GM23248 (cell line): ENCODE data around the gene ATP2C1. TPM values are rescaled to one million over a fixed set of nuclear protein-coding genes. Genes with fewer than 3 reads are reported as not detected.

ENCODE experiments used
- DNase-seq: peaks from one replicate; pipeline ENCODE4 v3.0.0-alpha.2; 2015
- H2AFZ ChIP-seq: fragments of 200-600 bp; sonication (generic); 2 replicates; pipeline ENCODE4 v1.6.1; 2016; ENCODE audit warnings: antibody characterized with exemption
- H3F3A ChIP-seq: fragments of 200-600 bp; sonication (generic); 2 replicates; pipeline ENCODE4 v1.6.1; 2016; ENCODE audit warnings: mild to moderate bottlenecking, antibody characterized with exemption, mixed run types; ENCODE audit not compliant: insufficient read depth
- H3K27ac ChIP-seq: fragments of 200-600 bp; sonication (generic); 2 replicates; pipeline ENCODE4 v1.5.1; 2016; ENCODE audit warnings: mild to moderate bottlenecking
- H3K27me3 ChIP-seq: fragments of 200-600 bp; sonication (generic); replicated peaks from 2 replicates; pipeline ENCODE4 v1.6.1; 2016; ENCODE audit warnings: mild to moderate bottlenecking; ENCODE audit not compliant: insufficient read depth
- H3K36me3 ChIP-seq: fragments of 200-600 bp; sonication (generic); 2 replicates; pipeline ENCODE4 v1.6.1; 2016; ENCODE audit warnings: low read depth, mild to moderate bottlenecking
- H3K4me1 ChIP-seq: fragments of 200-600 bp; sonication (generic); 2 replicates; pipeline ENCODE4 v1.6.1; 2016; ENCODE audit warnings: mild to moderate bottlenecking; ENCODE audit not compliant: insufficient read depth
- H3K4me2 ChIP-seq: fragments of 200-600 bp; sonication (generic); one replicate; pipeline ENCODE4 v1.6.1; 2016; ENCODE audit warnings: mild to moderate bottlenecking; ENCODE audit not compliant: unreplicated experiment
- H3K4me3 ChIP-seq: fragments of 200-600 bp; sonication (generic); 2 replicates; pipeline ENCODE4 v1.5.1; 2016; ENCODE audit warnings: mild to moderate bottlenecking
- H3K79me2 ChIP-seq: fragments of 200-600 bp; sonication (generic); 2 replicates; pipeline ENCODE4 v1.6.1; 2016; ENCODE audit warnings: mild to moderate bottlenecking; ENCODE audit not compliant: insufficient read depth
- H3K9ac ChIP-seq: fragments of 200-600 bp; sonication (generic); 2 replicates; pipeline ENCODE4 v1.6.1; 2016; ENCODE audit warnings: mild to moderate bottlenecking
- H3K9me2 ChIP-seq: fragments of 200-600 bp; sonication (generic); 2 replicates; pipeline ENCODE4 v1.6.1; 2016; ENCODE audit warnings: mixed run types, mild to moderate bottlenecking, moderate library complexity; ENCODE audit not compliant: insufficient read depth
- H3K9me3 ChIP-seq: fragments of 200-600 bp; sonication (generic); one replicate; pipeline ENCODE4 v1.6.1; 2017; ENCODE audit warnings: low read depth
- H4K20me1 ChIP-seq: fragments of 200-600 bp; sonication (generic); 2 replicates; pipeline ENCODE4 v1.6.0; 2016; ENCODE audit not compliant: insufficient read depth
- EZH2 ChIP-seq: fragments of 200-600 bp; sonication (generic); IDR thresholded peaks from 2 replicates; pipeline ENCODE4 v1.6.1; 2018; ENCODE audit warnings: antibody characterized with exemption, mild to moderate bottlenecking; ENCODE audit not compliant: insufficient read depth, poor library complexity, severe bottlenecking
- EZH2phosphoT487 ChIP-seq: fragments of 200-600 bp; sonication (generic); IDR thresholded peaks from 2 replicates; pipeline ENCODE4 v1.6.1; 2018; ENCODE audit warnings: antibody characterized with exemption, moderate library complexity, mild to moderate bottlenecking, low read depth; ENCODE audit not compliant: insufficient read depth
- WGBS, 2 experiments: methylation state at CpG; one replicate each; pipeline ENCODE4 v1.1.6; 2015 to 2017; ENCODE audit warnings: low lambda C conversion rate in 2 of 2, low coverage in 1 of 2; ENCODE audit errors: missing lambda C conversion rate in 2 of 2; 5-methylcytosine and 5-hydroxymethylcytosine counted together
- in situ Hi-C: fragments of 300-500 bp; cut with MboI; formaldehyde crosslinking; loops from 2 replicates; pipeline ENCODE4 v1.15.0; 2020
- polyA plus RNA-seq: library from polyadenylated mRNA; unstranded; fragments of >200 nt; fragmentation: Nextera tagmentation; extraction: Ambion mirVana; gene quantifications from 2 replicates; pipeline ENCODE4 v1.2.1, GENCODE V29; 2016
- total RNA-seq: library from RNA; depleted of rRNA; stranded (reverse); fragments of >200 nt; shearing (Covaris generic); gene quantifications from 2 replicates; pipeline ENCODE4 v1.2.3, GENCODE V29; 2014

ATP2C1 gene
- total and polyA plus RNA-seq, 2 experiments from 2014 or later, result 73.6 to 74.7 TPM

DNA sequence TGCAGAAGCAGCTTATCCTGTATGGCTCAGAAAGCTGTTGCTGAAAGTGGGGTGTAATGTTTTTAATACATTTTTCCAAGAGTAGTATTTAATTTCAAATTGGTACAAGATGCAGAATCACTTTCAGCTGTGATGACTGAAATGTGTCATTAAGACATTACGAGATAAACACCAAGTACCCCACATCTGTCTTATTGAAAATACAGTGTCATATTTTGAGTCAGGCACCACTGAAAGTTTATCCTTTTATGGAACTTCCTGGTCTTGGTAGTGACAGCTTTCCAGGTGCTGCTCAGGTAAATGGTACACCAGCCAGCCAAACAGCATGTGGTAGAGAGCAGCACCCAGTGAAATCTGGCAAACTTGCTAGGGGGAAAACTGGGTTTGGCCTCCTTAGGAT lies 115.8 kb downstream of the ATP2C1 start:
- no peak for DNase-seq
- H3K27me3 ChIP-seq, result no peaks in the 10 kb centered on the region
- no peak overlapping the region for H3K4me3 ChIP-seq
- no peaks in the 10 kb centered on the region for H4K20me1 ChIP-seq
- H3K4me1 ChIP-seq, result no peaks in the 10 kb centered on the region
- TF ChIP-seq EZH2phosphoT487 (no peak), EZH2 (no peak)
- no peak overlapping the region for H3K27ac ChIP-seq
- H3K9ac ChIP-seq, result no peak overlapping the region
- H3K36me3 ChIP-seq, result peaks cover 46% of the 10 kb centered on the region
- in situ Hi-C loops, result no loop called here
- WGBS, 2 experiments, result 61 to 69% methylated on average over 1 of the region's 1 CpG
- H3K9me3 ChIP-seq, result no peaks in the 10 kb centered on the region
- no peaks in the 10 kb centered on the region for H3K79me2 ChIP-seq
- H3F3A ChIP-seq, result peaks cover 13% of the 10 kb centered on the region
- no peak overlapping the region for H2AFZ ChIP-seq
- H3K9me2 ChIP-seq, result no peaks in the 10 kb centered on the region
- H3K4me2 ChIP-seq, result no peak overlapping the region

DNA sequence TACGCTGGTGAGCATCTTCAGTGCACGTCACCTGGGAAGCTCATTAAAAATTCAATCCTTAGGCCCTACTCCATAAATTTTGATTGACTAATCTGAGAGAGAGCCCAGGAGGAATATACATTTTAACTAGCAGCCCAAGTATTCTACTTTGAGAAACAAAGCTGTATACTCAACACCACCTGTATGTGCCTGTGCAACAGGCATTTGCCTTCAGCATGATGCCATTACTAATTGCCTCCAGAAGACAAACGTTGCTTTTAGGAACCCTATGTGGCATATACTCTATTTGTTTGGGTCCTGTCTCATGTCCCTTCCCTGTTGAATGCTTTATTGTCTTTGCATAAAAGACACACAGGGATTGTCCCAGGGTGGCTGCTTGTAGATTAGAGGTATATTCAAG lies 125.1 kb downstream of the ATP2C1 start:
- peaks cover 12% of the 10 kb centered on the region; the same call in 1 of the 2 replicates for H3K4me1 ChIP-seq
- in situ Hi-C loops, result no loop called here
- H3F3A ChIP-seq, result peaks cover under 1% of the 10 kb centered on the region; the same call in 1 of the 2 replicates
- no peaks in the 10 kb centered on the region for H3K9me2 ChIP-seq
- H4K20me1 ChIP-seq, result no peaks in the 10 kb centered on the region
- no peak overlapping the region for H3K4me2 ChIP-seq
- peaks cover 30% of the 10 kb centered on the region for H3K36me3 ChIP-seq
- no peak overlapping the region for H3K27ac ChIP-seq
- no peak overlapping the region for H2AFZ ChIP-seq
- no peak overlapping the region for H3K4me3 ChIP-seq
- H3K27me3 ChIP-seq, result no peaks in the 10 kb centered on the region
- no peak for DNase-seq
- TF ChIP-seq EZH2phosphoT487, result no peak
- TF ChIP-seq EZH2, result no peak
- H3K9ac ChIP-seq, result no peak overlapping the region
- H3K9me3 ChIP-seq, result no peaks in the 10 kb centered on the region
- WGBS, 2 experiments, result 94 to 95% methylated on average over 3 of the region's 3 CpGs
- H3K79me2 ChIP-seq, result peaks cover 18% of the 10 kb centered on the region

DNA sequence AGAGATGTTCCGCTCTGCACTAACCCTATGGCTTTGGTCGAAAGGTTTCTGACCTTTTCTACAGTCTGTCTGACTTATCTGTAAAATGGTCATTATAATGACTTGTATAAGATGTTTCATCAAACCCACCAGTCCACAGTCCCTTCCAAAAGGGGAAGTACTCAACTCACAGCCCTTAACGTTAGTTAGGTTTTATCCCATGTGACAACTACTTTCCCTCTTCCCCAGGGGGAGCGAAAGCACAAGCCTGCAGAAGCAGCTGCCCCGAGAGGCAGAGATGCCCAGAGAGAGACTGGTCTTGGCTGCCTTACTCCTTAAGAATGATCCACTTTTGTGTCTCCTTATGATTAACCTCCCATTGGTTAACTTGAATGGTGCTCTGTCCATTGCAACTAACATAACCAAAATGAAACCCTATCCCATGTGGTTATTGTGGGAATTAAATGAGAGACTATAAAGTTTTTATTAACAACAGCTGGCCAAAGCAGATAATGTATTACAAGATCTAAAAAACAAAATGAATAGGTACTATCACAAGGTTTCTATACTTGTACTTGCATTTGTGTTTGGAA lies 126.3 kb downstream of the ATP2C1 start:
- Histone ChIP-seq H3K9me2 (no peaks in the 10 kb centered on the region), H3K27me3 (no peaks in the 10 kb centered on the region), H3K9ac (no peak overlapping the region), H3K9me3 (no peaks in the 10 kb centered on the region), H3K79me2 (peaks cover 25% of the 10 kb centered on the region), H4K20me1 (no peaks in the 10 kb centered on the region), H3K4me3 (no peak overlapping the region), H3K27ac (no peak overlapping the region), H3K36me3 (peaks cover 20% of the 10 kb centered on the region), H3F3A (no peaks in the 10 kb centered on the region), H3K4me2 (no peak overlapping the region), H2AFZ (no peak overlapping the region), H3K4me1 (peaks cover 13% of the 10 kb centered on the region; the same call in 1 of the 2 replicates)
- TF ChIP-seq EZH2 (no peak), EZH2phosphoT487 (no peak)
- in situ Hi-C loops, result no loop called here
- 76 to 79% methylated on average over 5 of the region's 5 CpGs for WGBS, 2 experiments
- no peak for DNase-seq

DNA sequence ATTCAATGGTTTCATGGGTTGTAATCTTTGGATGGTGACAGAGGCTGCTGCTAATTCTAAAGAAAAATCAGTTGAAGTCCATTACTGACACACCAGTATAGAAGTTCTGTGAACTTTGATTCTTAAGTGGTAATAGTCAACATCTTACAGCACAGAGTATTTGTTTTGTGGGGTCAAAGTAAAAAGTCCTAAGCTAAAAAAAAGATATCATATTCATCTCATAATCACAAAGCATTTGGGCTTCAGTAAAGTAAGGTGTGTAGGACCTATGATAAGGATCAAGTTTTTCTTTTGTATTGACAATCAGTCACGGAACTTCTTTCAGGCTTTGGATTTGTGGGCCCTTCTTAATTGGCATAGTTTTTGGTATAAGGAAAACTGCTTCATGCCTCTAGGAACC lies 131.7 kb downstream of the ATP2C1 start:
- Histone ChIP-seq H3F3A (no peaks in the 10 kb centered on the region), H2AFZ (peak overlapping the region; percentile 93; the same call in 1 of the 2 replicates), H3K9me2 (no peaks in the 10 kb centered on the region), H3K27ac (no peak overlapping the region), H3K36me3 (no peaks in the 10 kb centered on the region), H3K4me2 (peak overlapping the region; percentile 83), H3K9ac (peak overlapping the region; percentile 92), H3K4me1 (peaks cover 27% of the 10 kb centered on the region), H3K4me3 (peak overlapping the region; percentile 80), H3K79me2 (peaks cover 18% of the 10 kb centered on the region), H4K20me1 (no peaks in the 10 kb centered on the region), H3K9me3 (no peaks in the 10 kb centered on the region), H3K27me3 (no peaks in the 10 kb centered on the region)
- DNase-seq, result no peak
- WGBS, 2 experiments, result 61 to 68% methylated on average over 1 of the region's 1 CpG
- in situ Hi-C loops, result loop anchor here (25.0 kb wide), 2 partner anchors 462 to 987 kb away; no protein-coding TSS in a partner anchor
- no peak for TF ChIP-seq EZH2
- TF ChIP-seq EZH2phosphoT487, result no peak
